GM19239 (cell line): ENCODE results near the gene SLC28A1.
"Not testable (repeated sequence)": the region's sequence is repeated elsewhere in the genome, so short reads cannot be mapped to it uniquely, and the experiment has no call there.

Experiments
- DNase-seq: peaks from one replicate; pipeline ENCODE4 v3.0.0; 2011; ENCODE audit warnings: low spot score; ENCODE audit not compliant: insufficient read length
- FAIRE-seq: peaks from 2 replicates; lab custom pipeline; 2011; peaks lifted over from hg19 to GRCh38; lab: Jason Lieb, UNC

SLC28A1 gene

GRCh38 chr15:84883916-84884781, at the start of gene SLC28A1:
TSS of gene SLC28A1 (plus strand) at chr15:84884662. CDS start at chr15:84887761, 3,099 bp downstream.
- FAIRE-seq (no peak), DNase-seq (no peak)

GRCh38 chr15:84834969-84835368, 49.5 kb upstream of the SLC28A1 start:
- FAIRE-seq = no peak

GRCh38 chr15:84835661-84836337, 48.7 kb upstream of the SLC28A1 start:
- FAIRE-seq (no peak), DNase-seq (no peak)

More at GRCh38 chr15:84834969-84835368, 49.5 kb upstream of the SLC28A1 start:
- DNase-seq = no peak

DNA sequence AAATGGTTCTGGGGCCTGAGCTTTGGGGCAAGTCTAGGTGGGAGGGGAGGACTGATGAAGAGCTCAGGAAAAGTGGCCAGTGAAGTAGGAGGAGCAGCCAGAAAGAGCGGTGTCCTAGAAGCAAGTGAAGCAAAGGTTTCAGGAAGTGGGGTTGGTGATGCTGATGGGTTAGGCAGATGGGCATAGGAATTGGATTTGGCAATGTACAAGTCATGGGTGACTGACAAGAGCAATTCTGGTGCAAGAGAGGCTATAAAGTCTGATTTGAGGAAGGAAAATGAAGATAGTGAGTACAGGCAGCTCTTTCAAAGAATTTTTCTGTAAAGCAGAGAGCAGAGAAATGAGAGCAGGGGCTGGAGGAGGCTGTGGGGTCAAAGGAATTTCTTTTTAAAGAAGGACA, 47.6 kb upstream of the SLC28A1 start:
- no peak for FAIRE-seq

GRCh38 chr15:84839714-84840113, 44.7 kb upstream of the SLC28A1 start:
- FAIRE-seq (no peak), DNase-seq (no peak)

More for the DNA sequence above, 47.6 kb upstream of the SLC28A1 start:
- DNase-seq = no peak

GRCh38 chr15:84840255-84840654, 44.2 kb upstream of the SLC28A1 start:
- FAIRE-seq = no peak
- DNase-seq = no peak

DNA sequence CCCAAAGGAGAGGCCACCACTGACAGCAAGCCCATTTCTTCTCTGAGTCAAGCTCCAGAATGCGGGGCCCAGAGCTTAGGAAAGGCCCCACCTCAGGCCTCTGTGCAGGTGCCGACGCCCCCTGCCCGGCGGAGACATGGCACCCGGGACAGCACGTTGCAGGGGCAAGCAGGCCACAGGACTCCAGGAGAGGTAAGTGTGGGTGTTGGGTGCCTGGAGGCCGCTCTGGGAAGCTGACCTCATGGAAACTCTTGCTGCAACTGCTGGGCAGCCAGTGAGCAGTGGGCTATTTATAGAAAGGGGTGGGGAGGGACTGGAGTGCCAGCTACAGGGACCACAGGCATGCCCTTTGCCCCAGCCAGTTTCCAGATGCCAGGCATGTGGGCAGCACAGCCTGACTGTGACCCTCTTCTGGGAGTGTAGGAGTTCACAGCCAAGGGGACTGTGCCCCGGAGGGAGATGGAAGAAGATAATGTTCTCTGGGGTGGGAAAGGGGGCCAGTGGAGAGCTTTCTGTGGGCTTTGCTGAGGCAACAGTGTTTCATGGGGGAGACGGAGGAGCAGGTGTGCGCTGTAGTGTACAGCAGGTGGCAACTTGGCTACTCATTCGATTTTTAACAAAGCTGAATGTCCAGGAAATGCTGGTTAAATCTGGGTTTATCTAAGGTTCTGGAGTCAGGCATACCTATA, 43.6 kb upstream of the SLC28A1 start:
- no peak for FAIRE-seq
- no peak for DNase-seq

DNA sequence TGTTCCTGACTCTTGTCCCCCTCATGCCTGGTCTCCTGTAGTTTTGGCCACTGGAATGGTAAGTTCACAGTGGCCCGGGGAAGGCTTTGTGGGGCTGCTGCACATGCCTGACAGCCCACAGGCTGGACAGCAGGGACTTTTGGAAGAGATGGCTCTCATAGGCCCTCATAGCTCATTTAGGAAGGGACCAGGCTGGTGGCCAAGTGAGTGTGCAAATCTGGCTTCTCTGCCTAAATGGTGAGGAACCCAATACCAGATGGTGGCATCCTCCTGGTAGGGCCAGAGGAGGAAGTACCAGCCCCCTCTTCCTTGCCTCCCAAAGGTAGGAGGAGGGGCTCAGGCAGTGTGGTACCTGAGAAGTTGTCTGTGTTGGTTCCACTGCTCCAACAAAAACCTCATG, 41.7 kb upstream of the SLC28A1 start:
- DNase-seq (no peak), FAIRE-seq (no peak)

GRCh38 chr15:84844964-84845363, 39.5 kb upstream of the SLC28A1 start:
- FAIRE-seq (no peak), DNase-seq (no peak)

GRCh38 chr15:84845631-84846030, 38.8 kb upstream of the SLC28A1 start:
- not testable (repeated sequence) for FAIRE-seq, DNase-seq

DNA sequence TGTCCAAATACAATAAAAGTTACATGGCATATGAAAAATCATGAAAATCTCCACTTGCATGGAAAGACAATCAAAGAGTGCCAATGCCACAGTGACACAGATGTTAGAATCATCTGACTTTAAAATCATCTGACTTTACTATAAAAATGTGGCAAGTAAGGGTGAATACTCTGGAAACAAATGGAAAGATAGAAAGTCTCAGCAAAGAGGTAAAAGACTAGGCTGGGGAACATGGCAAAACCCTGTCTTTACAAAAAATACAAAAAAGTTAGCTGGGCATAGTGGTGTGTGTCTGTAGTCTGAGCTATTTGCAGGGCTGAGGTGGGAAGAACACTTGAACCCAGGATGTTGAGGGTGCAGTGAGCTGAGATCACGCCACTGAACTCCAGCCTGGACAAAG, 38.2 kb upstream of the SLC28A1 start:
- no peak for DNase-seq
- FAIRE-seq = no peak

- no peak for DNase-seq
- no peak for FAIRE-seq
Observed at GRCh38 chr15:84847382-84847781, 37.1 kb upstream of the SLC28A1 start.

DNA sequence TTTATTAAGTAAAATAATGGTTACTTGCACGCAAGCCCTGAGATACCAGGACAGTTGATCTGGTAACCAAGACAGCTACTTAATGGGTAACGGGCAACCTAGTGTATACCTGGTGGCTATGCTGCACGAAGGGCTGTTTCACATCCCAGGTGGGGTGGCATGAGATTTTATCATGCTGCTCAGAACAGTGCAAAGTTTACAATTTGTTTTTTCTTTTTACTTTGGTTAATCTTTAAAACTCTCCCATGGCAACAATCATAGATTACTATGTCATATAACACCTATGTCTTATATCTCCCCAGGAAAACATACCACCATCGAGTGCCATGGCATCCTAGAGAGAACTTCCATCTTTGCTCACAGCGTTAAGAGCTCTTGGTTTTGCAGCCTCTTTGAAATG, 32.2 kb upstream of the SLC28A1 start:
- no peak for FAIRE-seq
- DNase-seq = no peak

- FAIRE-seq (no peak), DNase-seq (no peak)
Observed at GRCh38 chr15:84855136-84855535, 29.3 kb upstream of the SLC28A1 start.

DNA sequence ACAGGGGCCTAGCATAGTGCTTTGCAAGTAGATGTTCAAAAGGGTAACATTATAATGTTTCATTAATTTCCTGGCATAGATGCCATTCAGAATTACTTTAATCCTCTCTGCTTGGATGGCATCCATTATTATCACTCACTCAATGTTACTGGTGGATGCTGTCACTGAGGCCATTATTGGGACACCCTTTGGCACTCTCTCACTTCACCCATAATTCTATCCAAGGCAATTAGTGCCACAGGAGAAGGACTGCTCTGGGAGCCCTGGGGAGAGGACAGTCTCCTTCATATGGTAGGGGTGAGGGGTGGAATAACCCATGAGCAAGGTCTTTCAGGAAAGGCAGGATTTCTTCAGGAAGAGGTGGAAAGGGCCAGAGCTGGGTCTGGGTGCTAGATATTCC, 28.7 kb upstream of the SLC28A1 start:
- DNase-seq (no peak), FAIRE-seq (no peak)

GRCh38 chr15:84856731-84857417, 27.6 kb upstream of the SLC28A1 start:
- FAIRE-seq = no peak

DNA sequence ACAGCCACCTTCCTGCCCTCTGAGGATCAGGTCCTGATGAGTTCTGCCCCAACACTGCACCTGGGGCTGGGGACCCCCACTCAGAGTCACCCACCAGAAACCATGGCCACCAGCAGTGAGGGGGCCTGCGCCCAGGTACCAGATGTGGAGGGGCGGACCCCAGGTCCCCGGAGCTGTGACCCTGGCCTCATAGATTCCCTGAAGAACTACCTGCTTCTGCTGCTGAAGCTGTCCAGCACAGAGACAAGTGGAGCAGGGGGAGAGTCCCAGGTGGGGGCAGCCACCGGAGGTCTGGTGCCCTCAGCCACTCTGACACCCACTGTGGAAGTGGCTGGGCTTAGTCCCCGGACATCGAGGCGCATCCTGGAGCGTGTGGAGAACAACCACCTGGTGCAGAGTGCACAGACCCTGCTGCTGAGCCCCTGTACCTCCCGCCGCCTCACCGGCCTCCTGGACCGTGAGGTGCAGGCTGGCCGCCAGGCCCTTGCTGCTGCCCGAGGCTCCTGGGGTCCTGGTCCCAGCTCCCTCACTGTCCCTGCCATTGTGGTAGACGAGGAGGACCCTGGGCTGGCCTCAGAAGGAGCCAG, 27.0 kb upstream of the SLC28A1 start:
- FAIRE-seq (no peak), DNase-seq (no peak)

More at GRCh38 chr15:84856731-84857417, 27.6 kb upstream of the SLC28A1 start:
- no peak for DNase-seq

DNA sequence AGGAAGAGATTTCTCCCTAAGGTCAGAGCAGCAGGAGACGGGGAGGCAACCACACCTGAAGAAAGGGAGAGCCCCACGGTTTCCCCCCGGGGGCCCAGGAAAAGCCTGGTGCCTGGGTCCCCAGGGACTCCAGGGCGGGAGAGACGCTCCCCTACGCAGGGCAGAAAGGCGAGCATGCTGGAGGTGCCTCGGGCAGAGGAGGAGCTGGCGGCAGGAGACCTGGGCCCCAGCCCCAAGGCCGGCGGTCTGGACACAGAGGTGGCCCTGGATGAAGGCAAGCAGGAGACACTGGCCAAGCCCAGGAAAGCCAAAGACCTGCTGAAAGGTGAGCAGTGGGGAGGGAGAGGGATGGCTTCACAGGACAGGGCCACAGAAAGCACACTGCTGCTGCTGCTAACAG, 26.2 kb upstream of the SLC28A1 start:
- FAIRE-seq = no peak
- no peak for DNase-seq

DNA sequence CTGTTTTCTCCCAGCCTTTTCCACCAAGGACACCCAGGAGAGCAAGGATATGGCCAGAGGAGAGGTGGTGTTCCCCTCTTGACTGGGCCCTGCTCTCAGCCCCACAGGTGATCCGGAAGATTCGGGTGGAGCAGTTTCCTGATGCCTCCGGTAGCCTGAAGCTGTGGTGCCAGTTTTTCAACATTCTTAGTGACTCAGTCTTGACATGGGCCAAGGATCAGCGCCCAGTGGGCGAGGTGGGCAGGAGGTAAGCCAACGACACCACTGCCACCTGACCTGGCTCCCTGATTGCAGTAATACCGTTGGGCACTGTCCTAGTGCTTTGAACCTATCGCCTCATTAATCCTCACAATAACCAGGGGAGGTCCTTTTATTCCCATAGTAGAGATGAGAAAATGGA, 25.3 kb upstream of the SLC28A1 start:
- no peak for FAIRE-seq

GRCh38 chr15:84859651-84860050, 24.8 kb upstream of the SLC28A1 start:
- FAIRE-seq = no peak
- DNase-seq = no peak

More for the DNA sequence above, 25.3 kb upstream of the SLC28A1 start:
- DNase-seq = no peak
